Measurements from ENCODE around the gene SMG6. TPM values are rescaled to one million over a fixed set of nuclear protein-coding genes. Genes with fewer than 3 reads are reported as not detected.

The SMG6 gene
- total and polyA plus RNA-seq, 2 of the 13 experiments (the other 11 are each of a cell fraction or from before 2014, with no cell fraction given) = 4.6 to 14.6 TPM

DNA sequence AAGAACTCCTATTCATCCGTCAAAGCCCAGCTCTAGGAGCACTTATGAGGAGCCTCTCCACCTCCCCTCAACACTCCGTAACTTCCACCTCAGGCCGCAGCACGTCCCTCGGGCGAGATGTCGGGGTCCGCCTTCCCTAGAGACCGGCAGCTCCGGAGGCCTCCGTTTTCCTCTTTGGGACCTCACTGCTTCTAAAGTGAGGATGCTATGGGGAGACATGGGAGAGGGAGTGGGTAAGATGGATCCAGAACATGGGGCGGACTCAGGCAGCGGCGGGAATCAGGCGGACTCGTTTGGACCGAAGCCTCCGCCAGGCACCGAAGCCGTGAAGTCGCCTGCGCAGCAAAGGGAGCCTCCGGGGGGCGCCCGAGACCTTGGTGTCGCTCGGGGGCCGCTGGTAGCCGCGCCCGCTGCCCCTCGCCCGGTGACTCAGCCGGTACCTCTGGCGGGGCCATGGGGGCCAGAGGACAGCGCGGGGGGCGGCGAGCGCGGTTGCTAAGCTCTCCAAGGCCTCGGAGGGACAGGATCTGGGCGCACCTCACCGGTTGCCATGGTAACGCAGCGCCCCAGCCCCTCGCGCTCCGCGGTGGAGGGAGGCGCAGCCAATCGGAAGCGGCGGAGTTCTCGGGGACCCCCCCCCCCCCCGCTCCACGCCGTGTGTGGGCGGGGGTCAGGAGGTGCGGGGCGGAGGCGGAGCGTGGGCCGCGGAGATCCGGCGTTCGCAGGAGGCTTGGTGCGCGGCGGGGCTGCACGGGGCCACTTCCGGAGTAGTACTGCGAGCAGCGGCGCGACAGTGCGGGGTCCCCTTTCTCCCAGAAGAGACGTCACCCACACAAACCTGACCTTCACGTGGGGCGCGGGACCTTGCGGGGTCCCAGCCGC lies 250.0 kb downstream of the SMG6 start (continued):
- TF ChIP-seq GABPB1 (CRISPR knock-in tag; IDR thresholded peaks at IDR 0.05) = peak; percentile 80
- TF ChIP-seq KLF12 (CRISPR knock-in tag; IDR thresholded peaks at IDR 0.05; ENCODE audit: borderline replicate concordance) = no peak
- TF ChIP-seq HNRNPL (IDR thresholded peaks at IDR 0.05; ENCODE audit: low read depth, low read length) = no peak
- TF ChIP-seq, protein P1, sequence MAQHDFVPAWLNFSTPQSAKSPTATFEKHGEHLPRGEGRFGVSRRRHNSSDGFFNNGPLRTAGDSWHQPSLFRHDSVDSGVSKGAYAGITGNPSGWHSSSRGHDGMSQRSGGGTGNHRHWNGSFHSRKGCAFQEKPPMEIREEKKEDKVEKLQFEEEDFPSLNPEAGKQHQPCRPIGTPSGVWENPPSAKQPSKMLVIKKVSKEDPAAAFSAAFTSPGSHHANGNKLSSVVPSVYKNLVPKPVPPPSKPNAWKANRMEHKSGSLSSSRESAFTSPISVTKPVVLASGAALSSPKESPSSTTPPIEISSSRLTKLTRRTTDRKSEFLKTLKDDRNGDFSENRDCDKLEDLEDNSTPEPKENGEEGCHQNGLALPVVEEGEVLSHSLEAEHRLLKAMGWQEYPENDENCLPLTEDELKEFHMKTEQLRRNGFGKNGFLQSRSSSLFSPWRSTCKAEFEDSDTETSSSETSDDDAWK (CRISPR knock-in tag; IDR thresholded peaks at IDR 0.05) = no peak
- no peak for TF ChIP-seq FOXA3 (CRISPR knock-in tag; IDR thresholded peaks at IDR 0.05)
- no peak for TF ChIP-seq CBX2 (IDR thresholded peaks at IDR 0.05; ENCODE audit: low read depth, low read length)
- TF ChIP-seq CBX2 (CRISPR knock-in tag; IDR thresholded peaks at IDR 0.05; ENCODE audit: low read depth) = no peak
- TF ChIP-seq PRPF4 (IDR thresholded peaks at IDR 0.05; ENCODE audit: low read depth, low read length, poor library complexity, severe bottlenecking) = no peak
- TF ChIP-seq ZC3H13 (CRISPR knock-in tag; IDR thresholded peaks at IDR 0.05) = no peak
- no peak for TF ChIP-seq SMARCC2 (IDR thresholded peaks at IDR 0.05)
- no peak for TF ChIP-seq ZNF264 (CRISPR knock-in tag; IDR thresholded peaks at IDR 0.05)
- TF ChIP-seq, protein P2, sequence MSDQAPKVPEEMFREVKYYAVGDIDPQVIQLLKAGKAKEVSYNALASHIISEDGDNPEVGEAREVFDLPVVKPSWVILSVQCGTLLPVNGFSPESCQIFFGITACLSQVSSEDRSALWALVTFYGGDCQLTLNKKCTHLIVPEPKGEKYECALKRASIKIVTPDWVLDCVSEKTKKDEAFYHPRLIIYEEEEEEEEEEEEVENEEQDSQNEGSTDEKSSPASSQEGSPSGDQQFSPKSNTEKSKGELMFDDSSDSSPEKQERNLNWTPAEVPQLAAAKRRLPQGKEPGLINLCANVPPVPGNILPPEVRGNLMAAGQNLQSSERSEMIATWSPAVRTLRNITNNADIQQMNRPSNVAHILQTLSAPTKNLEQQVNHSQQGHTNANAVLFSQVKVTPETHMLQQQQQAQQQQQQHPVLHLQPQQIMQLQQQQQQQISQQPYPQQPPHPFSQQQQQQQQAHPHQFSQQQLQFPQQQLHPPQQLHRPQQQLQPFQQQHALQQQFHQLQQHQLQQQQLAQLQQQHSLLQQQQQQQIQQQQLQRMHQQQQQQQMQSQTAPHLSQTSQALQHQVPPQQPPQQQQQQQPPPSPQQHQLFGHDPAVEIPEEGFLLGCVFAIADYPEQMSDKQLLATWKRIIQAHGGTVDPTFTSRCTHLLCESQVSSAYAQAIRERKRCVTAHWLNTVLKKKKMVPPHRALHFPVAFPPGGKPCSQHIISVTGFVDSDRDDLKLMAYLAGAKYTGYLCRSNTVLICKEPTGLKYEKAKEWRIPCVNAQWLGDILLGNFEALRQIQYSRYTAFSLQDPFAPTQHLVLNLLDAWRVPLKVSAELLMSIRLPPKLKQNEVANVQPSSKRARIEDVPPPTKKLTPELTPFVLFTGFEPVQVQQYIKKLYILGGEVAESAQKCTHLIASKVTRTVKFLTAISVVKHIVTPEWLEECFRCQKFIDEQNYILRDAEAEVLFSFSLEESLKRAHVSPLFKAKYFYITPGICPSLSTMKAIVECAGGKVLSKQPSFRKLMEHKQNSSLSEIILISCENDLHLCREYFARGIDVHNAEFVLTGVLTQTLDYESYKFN (CRISPR knock-in tag; conservative IDR thresholded peaks at IDR 0.05) = no peak
- TF ChIP-seq KDM5B (CRISPR knock-in tag; IDR thresholded peaks at IDR 0.05; ENCODE audit: borderline replicate concordance) = peak; percentile 57; the same call in 1 of the 2 replicates
- no peak for TF ChIP-seq PHF5A (CRISPR knock-in tag; IDR thresholded peaks at IDR 0.05; ENCODE audit: low read depth, unreplicated experiment)
- TF ChIP-seq NFKB2 (CRISPR knock-in tag; IDR thresholded peaks at IDR 0.05; ENCODE audit: borderline replicate concordance) = no peak
- peak; percentile 60; the same call in 1 of the 2 replicates for TF ChIP-seq ZNF547 (CRISPR knock-in tag; IDR thresholded peaks at IDR 0.05)
- TF ChIP-seq ZNF878 (CRISPR knock-in tag; IDR thresholded peaks at IDR 0.05) = no peak
- TF ChIP-seq GLI4 (CRISPR knock-in tag; IDR thresholded peaks at IDR 0.05; ENCODE audit: borderline replicate concordance) = no peak
- peak; percentile 20; the same call in 1 of the 2 replicates for TF ChIP-seq NFYB (CRISPR knock-in tag; IDR thresholded peaks at IDR 0.05)
- TF ChIP-seq TAF15 (IDR thresholded peaks at IDR 0.05; ENCODE audit: low read depth, low read length, poor library complexity, severe bottlenecking) = no peak

Data from HepG2 (cell line).